Retina (tissue), 1 donor: ENCODE results near the gene NDUFV3.
"Not testable (repeated sequence)": the region's sequence is repeated elsewhere in the genome, so short reads cannot be mapped to it uniquely, and the experiment has no call there.

ENCODE experiments used
- DNase-seq: peaks from one replicate; pipeline ENCODE4 v3.0.0-alpha.2; 2016

The NDUFV3 gene

GRCh38 chr21:42903817-42904216 lies 10.7 kb downstream of the NDUFV3 start:
- DNase-seq, result no peak

GRCh38 chr21:42905195-42905594 lies 12.1 kb downstream of the NDUFV3 start:
- DNase-seq, result no peak

- no peak for DNase-seq
Measured at GRCh38 chr21:42906233-42906632, 13.1 kb downstream of the NDUFV3 start.

- not testable (repeated sequence) for DNase-seq
Measured at GRCh38 chr21:42908484-42908883, 15.4 kb downstream of the NDUFV3 start.

GRCh38 chr21:42911920-42912319 lies 18.8 kb downstream of the NDUFV3 start:
- DNase-seq, result not testable (repeated sequence)

- DNase-seq, result no peak
Measured at GRCh38 chr21:42913476-42913875, 20.4 kb downstream of the NDUFV3 start.

- no peak for DNase-seq
Measured at GRCh38 chr21:42918291-42918690, 25.2 kb downstream of the NDUFV3 start.

- no peak for DNase-seq
Measured at GRCh38 chr21:42921927-42922326, 28.8 kb downstream of the NDUFV3 start.

GRCh38 chr21:42922918-42923317 lies 29.8 kb downstream of the NDUFV3 start:
- no peak for DNase-seq

- peak; percentile 82 for DNase-seq
Measured at GRCh38 chr21:42923553-42924432, 30.7 kb downstream of the NDUFV3 start.

GRCh38 chr21:42924433-42924751 lies 31.3 kb downstream of the NDUFV3 start:
- DNase-seq, result no peak

- no peak for DNase-seq
Measured at GRCh38 chr21:42925114-42925926, 32.2 kb downstream of the NDUFV3 start, which contains the start of gene ERVH48-1. Gene ERVH48-1, minus strand, starts transcription at chr21:42925630. Its CDS starts 6,624 bp downstream, at chr21:42919006.

- DNase-seq, result not testable (repeated sequence)
Measured at GRCh38 chr21:42927474-42928200, 34.5 kb downstream of the NDUFV3 start.

GRCh38 chr21:42929969-42930368 lies 36.9 kb downstream of the NDUFV3 start:
- DNase-seq, result no peak

GRCh38 chr21:42931560-42932235 lies 38.6 kb downstream of the NDUFV3 start:
- DNase-seq, result no peak

- DNase-seq, result not testable (repeated sequence)
Measured at GRCh38 chr21:42932378-42933136, 39.4 kb downstream of the NDUFV3 start.

- not testable (repeated sequence) for DNase-seq
Measured at GRCh38 chr21:42933137-42933970, 40.2 kb downstream of the NDUFV3 start.

GRCh38 chr21:42933973-42934372 lies 40.9 kb downstream of the NDUFV3 start:
- not testable (repeated sequence) for DNase-seq

GRCh38 chr21:42936360-42936759 lies 43.3 kb downstream of the NDUFV3 start:
- DNase-seq, result not testable (repeated sequence)

GRCh38 chr21:42937034-42937940 lies 44.2 kb downstream of the NDUFV3 start:
- DNase-seq, result not testable (repeated sequence)
